ENCODE results near the gene LRFN3. TPM values are rescaled to one million over a fixed set of nuclear protein-coding genes. Genes with fewer than 3 reads are reported as not detected.
A peak's percentile ranks its signal among the peaks of the same experiment; 100 is the strongest.

The LRFN3 gene
- total RNA-seq, 1 experiment from 2014 or later = 20.6 TPM

DNA sequence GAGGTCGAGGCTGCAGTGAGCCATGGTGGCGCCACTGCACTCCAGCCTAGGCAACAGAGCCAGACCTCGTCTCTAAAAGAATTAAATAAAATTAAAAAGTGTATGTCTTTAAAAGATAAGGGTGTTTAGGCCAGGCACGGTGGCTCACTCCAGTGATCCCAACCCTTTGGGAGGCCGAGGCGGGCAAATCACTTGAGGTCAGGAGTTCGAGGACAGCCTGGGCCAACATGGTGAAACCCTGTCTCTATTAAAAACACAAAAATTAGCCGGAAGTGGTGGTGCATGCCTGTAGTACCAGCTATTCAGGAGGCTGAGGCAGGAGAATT, 51.4 kb downstream of the LRFN3 start:
- Mint-ChIP-seq H3K27ac (no peak overlapping the region), H3K4me3 (peak overlapping the region; percentile 83), H3K27me3 (ENCODE audit: low read depth) (peaks cover 61% of the 10 kb centered on the region), H3K36me3 (no peaks in the 10 kb centered on the region), H3K4me1 (peaks cover 3% of the 10 kb centered on the region; the same call in 1 of the 2 replicates), H3K9me3 (peaks cover 5% of the 10 kb centered on the region; the same call in 1 of the 2 replicates)
- ChIA-PET CTCF (interaction anchor here (0.6 to 1.2 kb wide), 5 partner anchors 10 to 63 kb away, joined by 3 to 6 read pairs (median 3); partner anchors contain the start of gene SYNE4), POLR2A (interaction anchor here (0.6 kb wide), 1 partner anchor 118 kb away, joined by 3 read pairs; no protein-coding TSS in a partner anchor)
- no peak; the same call in 1 of the 2 replicates for ATAC-seq
- TF ChIP-seq IRF2 (CRISPR knock-in tag; IDR thresholded peaks at IDR 0.05; ENCODE audit: borderline replicate concordance, low read depth) (no peak), MXD4 (CRISPR knock-in tag; IDR thresholded peaks at IDR 0.05; ENCODE audit: borderline replicate concordance) (no peak), CTCF (IDR thresholded peaks at IDR 0.05) (no peak), USF1 (CRISPR knock-in tag; IDR thresholded peaks at IDR 0.05) (no peak), ZNF121 (CRISPR knock-in tag; IDR thresholded peaks at IDR 0.05) (no peak), TEAD4 (CRISPR knock-in tag; IDR thresholded peaks at IDR 0.05) (no peak), ZNF263 (CRISPR knock-in tag; IDR thresholded peaks at IDR 0.05; ENCODE audit: low read depth) (no peak), MAX (CRISPR knock-in tag; IDR thresholded peaks at IDR 0.05) (no peak), FOXK1 (CRISPR knock-in tag; IDR thresholded peaks at IDR 0.05) (no peak), NR1H2 (CRISPR knock-in tag; IDR thresholded peaks at IDR 0.05) (no peak)
- TF ChIP-seq, protein P1, sequence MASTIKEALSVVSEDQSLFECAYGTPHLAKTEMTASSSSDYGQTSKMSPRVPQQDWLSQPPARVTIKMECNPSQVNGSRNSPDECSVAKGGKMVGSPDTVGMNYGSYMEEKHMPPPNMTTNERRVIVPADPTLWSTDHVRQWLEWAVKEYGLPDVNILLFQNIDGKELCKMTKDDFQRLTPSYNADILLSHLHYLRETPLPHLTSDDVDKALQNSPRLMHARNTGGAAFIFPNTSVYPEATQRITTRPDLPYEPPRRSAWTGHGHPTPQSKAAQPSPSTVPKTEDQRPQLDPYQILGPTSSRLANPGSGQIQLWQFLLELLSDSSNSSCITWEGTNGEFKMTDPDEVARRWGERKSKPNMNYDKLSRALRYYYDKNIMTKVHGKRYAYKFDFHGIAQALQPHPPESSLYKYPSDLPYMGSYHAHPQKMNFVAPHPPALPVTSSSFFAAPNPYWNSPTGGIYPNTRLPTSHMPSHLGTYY (CRISPR knock-in tag; IDR thresholded peaks at IDR 0.05) = no peak
- TF ChIP-seq, protein P2, sequence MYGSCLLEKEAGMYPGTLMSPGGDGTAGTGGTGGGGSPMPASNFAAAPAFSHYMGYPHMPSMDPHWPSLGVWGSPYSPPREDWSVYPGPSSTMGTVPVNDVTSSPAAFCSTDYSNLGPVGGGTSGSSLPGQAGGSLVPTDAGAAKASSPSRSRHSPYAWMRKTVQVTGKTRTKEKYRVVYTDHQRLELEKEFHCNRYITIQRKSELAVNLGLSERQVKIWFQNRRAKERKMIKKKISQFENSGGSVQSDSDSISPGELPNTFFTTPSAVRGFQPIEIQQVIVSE (CRISPR knock-in tag; IDR thresholded peaks at IDR 0.05; ENCODE audit: borderline replicate concordance) = no peak
- TF ChIP-seq, protein P3, sequence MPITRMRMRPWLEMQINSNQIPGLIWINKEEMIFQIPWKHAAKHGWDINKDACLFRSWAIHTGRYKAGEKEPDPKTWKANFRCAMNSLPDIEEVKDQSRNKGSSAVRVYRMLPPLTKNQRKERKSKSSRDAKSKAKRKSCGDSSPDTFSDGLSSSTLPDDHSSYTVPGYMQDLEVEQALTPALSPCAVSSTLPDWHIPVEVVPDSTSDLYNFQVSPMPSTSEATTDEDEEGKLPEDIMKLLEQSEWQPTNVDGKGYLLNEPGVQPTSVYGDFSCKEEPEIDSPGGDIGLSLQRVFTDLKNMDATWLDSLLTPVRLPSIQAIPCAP (CRISPR knock-in tag; IDR thresholded peaks at IDR 0.05) = no peak
- TF ChIP-seq, protein P4, sequence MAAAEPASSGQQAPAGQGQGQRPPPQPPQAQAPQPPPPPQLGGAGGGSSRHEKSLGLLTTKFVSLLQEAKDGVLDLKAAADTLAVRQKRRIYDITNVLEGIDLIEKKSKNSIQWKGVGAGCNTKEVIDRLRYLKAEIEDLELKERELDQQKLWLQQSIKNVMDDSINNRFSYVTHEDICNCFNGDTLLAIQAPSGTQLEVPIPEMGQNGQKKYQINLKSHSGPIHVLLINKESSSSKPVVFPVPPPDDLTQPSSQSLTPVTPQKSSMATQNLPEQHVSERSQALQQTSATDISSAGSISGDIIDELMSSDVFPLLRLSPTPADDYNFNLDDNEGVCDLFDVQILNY (CRISPR knock-in tag; IDR thresholded peaks at IDR 0.05) = no peak
- TF ChIP-seq, protein P5, sequence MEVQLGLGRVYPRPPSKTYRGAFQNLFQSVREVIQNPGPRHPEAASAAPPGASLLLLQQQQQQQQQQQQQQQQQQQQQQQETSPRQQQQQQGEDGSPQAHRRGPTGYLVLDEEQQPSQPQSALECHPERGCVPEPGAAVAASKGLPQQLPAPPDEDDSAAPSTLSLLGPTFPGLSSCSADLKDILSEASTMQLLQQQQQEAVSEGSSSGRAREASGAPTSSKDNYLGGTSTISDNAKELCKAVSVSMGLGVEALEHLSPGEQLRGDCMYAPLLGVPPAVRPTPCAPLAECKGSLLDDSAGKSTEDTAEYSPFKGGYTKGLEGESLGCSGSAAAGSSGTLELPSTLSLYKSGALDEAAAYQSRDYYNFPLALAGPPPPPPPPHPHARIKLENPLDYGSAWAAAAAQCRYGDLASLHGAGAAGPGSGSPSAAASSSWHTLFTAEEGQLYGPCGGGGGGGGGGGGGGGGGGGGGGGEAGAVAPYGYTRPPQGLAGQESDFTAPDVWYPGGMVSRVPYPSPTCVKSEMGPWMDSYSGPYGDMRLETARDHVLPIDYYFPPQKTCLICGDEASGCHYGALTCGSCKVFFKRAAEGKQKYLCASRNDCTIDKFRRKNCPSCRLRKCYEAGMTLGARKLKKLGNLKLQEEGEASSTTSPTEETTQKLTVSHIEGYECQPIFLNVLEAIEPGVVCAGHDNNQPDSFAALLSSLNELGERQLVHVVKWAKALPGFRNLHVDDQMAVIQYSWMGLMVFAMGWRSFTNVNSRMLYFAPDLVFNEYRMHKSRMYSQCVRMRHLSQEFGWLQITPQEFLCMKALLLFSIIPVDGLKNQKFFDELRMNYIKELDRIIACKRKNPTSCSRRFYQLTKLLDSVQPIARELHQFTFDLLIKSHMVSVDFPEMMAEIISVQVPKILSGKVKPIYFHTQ (CRISPR knock-in tag; IDR thresholded peaks at IDR 0.05) = no peak
- TF ChIP-seq, protein P6, sequence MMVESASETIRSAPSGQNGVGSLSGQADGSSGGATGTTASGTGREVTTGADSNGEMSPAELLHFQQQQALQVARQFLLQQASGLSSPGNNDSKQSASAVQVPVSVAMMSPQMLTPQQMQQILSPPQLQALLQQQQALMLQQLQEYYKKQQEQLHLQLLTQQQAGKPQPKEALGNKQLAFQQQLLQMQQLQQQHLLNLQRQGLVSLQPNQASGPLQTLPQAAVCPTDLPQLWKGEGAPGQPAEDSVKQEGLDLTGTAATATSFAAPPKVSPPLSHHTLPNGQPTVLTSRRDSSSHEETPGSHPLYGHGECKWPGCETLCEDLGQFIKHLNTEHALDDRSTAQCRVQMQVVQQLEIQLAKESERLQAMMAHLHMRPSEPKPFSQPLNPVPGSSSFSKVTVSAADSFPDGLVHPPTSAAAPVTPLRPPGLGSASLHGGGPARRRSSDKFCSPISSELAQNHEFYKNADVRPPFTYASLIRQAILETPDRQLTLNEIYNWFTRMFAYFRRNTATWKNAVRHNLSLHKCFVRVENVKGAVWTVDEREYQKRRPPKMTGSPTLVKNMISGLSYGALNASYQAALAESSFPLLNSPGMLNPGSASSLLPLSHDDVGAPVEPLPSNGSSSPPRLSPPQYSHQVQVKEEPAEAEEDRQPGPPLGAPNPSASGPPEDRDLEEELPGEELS (CRISPR knock-in tag; IDR thresholded peaks at IDR 0.05) = no peak
- no peak for DNase-seq (ENCODE audit: low spot score)

Measured in WTC11 (cell line).